T47D (cell line): ENCODE measurements around the gene RPL35.

Experiments
- DNase-seq, 2 experiments: peaks; one replicate each; pipeline versions ENCODE4 v3.0.0 to v3.0.0-alpha.2; 2011 to 2012; ENCODE audit warnings: low read depth in 1 of 2, low spot score in 1 of 2
- JUND ChIP-seq: IDR thresholded peaks from 2 replicates; pipeline ENCODE4 v1.6.1; 2012; ENCODE audit warnings: low read depth
- in situ Hi-C: cut with HindIII; loops from 2 replicates; pipeline ENCODE4 v1.10.0; 2016; ENCODE audit warnings: low sequenced_read_pairs, low pct_unique_long_range_greater_than_20kb

The RPL35 gene

DNA sequence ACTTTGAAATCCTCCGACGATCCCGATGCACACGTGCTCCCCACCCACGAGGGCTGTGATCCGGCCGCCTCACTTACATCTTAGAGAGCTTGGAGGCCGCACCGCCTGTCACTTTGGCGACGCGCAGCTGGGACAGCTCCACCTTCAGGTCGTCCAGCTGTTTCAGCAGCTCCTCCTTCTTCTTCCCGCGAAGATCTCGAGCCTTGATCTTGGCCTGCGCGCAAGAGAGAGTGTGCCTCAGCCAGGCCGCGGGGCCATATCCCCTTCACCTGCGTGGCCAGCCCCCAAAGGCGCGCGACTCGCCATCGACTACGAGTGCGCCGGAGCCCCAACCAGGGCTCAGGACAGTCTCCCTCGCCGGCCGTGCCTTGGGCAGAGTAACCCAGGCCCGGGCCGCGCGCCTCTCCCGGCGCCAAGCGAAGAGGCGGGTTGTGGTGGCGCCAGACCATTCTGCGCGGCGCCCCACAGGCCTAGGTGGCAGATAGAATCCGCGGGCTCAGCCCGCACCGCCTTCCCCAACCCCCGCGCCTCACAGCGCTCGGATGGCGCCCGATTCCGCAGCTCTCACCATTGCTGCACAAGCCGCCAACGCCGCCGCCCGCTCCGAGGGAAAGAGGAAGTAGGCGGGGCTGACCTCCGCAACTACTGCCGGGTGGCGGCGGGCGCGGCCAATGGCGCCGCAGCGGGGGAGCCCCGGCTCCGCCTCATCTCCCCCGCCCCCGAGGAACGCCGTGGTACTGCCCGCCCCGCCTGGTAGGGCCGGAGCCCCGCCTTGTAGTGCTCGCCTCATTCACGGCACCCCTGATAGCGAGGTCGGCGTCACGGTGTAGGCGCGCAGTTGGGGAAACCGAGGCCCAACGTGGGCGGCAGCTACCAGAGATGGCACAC, at the start of gene RPL35, which contains the start of gene ARPC5L:
RPL35 (minus strand) TSS at position 616 of the 888 bp plus-strand sequence; CDS start at position 571, 45 bp downstream.
ARPC5L (plus strand) TSS at position 789 of the 888 bp plus-strand sequence. CDS start 7,161 bp downstream, outside the sequence.
- no peak for TF ChIP-seq JUND
- in situ Hi-C loops, result no loop called here
- peak; percentile 97 for DNase-seq

DNA sequence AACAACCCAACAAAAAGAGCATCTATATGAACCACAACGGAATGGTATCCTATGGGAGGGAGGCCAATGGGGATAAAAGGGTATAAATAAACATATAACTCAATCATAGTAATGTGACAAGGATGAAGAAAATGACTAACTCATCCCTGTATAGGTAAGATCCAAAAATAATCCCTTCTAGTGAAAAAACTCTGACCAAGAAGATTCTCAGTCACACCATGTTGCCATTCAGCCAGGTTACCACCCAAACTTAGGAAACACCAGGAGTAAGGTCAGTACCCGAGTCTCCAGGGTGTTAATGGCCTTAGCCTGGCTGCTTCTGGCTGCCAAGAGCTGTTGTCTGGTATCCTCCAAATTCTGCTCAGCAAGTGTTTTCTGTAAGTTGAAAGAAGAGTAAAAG, 46.3 kb upstream of the RPL35 start:
- in situ Hi-C loops, result no loop called here
- no peak for DNase-seq

DNA sequence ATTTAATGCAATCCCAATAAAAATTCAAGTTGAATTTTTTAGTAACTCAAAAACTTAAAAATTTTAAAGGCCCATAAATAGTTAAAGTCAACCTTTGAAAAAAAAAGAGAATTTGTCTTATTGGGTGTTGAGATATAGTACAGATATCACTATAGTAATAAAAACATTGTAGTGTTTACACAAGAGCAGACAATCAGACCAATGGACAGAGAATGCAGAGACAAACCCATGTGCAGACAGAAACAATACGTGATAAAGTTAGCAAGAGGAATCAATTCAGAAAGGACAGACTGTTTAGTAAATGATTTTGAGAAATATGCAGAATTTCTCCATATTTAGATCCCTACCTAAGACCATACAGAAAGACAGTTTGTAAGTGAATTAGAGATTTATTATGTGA, 45.2 kb upstream of the RPL35 start:
- DNase-seq, result no peak
- TF ChIP-seq JUND, result no peak
- in situ Hi-C loops, result no loop called here

More for the DNA sequence above, 46.3 kb upstream of the RPL35 start:
- no peak for TF ChIP-seq JUND

DNA sequence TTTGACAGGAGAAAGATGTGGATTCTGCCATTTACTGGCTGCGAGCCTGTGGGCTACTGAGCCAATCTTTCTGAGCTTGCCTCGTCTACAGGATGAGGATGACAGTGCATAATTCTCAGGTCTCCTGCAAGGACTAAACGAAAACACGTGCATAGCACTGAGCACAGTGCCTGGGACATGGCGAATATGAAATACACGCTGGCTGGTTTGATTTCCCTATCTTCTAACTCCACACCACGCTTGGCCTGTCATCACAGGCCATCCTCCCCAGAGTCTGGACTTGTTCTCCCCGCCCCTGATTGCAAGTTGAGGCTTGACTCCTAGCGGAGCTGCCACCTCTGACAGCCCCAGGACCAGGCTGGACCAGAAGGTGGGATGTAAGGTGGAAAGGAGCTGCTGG, 38.1 kb upstream of the RPL35 start:
- DNase-seq, result no peak
- no peak for TF ChIP-seq JUND
- in situ Hi-C loops, result no loop called here

DNA sequence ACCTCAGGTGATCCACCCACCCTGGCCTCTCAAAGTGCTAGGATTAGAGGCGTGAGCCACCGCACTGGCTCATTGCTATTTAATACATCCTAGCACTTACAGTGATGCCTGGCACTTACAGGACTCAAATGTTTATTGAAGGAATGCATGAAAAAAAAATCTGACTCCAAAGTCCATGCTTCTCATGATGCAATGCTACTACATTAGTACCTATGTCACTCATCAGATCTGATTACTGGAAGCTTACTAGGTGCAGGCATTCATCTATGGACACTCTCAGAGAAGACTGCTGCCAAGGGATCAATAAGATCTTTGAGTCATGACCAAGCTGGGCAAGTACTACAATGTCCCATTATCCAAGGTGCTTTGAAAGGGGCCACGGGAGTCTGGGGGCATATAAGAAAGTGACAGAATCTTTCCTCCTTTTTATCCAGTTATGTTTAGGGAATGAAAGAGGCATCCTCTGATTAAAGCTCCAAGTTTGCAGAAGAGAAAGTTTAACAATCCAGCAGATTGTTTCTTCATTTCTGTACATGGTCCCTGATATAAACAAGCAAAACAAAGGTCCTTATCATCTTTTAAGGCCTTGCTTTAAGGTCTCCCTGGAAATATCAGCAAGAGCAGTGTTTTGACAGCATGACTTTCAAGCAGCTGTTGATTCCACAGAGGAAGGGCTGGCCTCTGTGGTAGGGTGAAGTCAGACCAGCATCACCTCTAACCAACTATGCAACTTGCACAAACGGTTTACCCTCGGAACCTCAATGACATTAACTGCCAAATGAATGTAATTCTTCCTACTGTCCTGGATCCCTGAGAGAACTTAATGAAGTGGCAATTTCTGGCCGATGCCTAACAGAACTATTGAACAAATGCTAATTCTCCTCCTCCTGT, 36.1 kb upstream of the RPL35 start:
- no peak for TF ChIP-seq JUND
- in situ Hi-C loops, result no loop called here
- DNase-seq, result no peak

DNA sequence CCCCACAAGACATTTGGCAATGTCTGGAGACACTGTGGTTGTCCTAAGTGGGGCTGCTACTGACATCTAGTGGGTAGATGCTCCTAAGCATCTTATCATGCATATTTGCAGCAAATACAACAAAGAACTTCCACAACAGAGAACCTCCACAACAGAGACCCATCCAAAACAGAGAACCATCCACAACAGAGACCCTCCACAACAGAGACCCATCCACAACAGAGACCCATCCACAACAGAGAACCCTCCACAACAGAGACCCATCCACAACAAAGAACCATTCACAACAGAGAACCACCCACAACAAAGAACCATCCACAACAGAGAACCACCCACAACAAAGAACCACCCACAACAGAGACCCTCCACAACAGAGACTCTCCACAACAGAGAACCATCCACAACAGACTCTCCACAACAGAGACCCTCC, 33.0 kb upstream of the RPL35 start:
- in situ Hi-C loops, result no loop called here
- no peak for TF ChIP-seq JUND
- peak; percentile 20 to 63 for DNase-seq

DNA sequence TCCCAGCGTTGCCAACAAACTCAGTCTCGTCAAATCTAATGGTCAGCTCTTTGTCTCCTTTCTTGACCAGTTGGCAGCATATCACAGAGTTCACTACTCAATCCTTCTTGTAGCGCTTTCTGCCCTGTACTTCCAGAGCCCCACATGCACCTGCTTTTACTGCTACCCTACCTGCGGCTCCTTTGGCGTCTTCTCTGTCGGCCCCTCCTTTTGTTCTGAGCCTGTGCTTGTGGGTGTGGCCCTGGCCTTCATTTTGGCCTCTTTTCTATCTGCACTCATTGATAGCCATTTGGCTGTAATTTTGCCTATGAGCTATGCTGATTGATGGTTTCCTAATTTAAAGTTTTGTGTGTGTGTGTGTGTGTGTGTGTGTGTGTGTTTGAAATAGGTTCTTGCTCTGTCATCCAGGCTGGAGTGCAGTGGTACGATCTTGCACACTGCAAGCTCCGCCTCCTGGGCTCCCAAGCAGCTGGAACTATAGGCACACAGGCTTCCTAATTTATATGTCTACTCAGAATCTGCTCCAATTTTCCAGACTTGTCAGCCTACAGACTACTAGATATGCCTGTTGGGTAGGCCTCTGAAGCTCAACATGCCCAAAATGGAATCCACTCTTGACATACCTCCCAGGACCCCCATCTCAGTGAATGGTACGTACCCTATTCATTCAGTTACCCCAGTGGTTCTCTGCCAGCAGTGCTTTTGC, 32.4 kb upstream of the RPL35 start:
- DNase-seq, result no peak
- no peak for TF ChIP-seq JUND
- in situ Hi-C loops, result no loop called here

DNA sequence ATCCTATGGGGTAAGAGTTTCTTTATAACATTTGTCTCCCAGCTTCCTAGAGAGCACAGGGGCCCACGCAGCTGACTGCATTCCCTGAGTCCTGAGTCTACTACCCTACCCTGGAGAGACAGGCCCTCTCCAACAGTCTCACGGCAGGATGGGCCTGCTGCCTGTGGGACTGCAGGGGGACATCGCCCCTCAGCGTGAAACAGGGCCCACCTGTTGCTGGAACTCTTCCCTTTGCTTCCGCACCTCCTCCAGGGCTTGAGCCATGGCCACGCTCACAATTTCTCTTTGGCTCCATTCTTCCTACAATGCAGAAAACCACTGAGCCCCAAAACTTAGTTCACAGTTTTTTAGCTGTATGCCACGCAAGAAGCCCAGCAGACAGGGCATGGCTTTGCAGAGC, 28.4 kb upstream of the RPL35 start:
- in situ Hi-C loops, result no loop called here

DNA sequence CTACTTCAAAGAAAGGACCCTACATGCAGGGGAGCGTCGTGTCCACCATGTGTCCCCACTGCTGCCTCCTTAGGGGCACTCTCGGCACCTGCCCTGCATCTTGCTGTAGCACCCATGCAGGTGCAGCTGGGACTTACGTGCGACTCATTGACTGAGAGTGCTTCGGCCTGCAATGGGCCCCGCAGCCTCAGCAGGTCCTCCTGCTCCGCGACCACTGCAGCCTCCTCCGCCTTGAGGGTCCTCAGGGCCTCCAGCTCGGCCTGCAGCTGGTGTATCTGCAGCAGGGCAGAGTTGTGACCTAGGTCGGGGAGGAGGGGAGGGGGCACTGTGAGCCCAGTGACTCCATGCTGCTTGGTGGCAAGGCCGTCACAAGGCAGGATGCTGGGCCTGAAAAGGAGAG, 27.2 kb upstream of the RPL35 start:
- no peak for DNase-seq
- in situ Hi-C loops, result no loop called here
- TF ChIP-seq JUND, result no peak

More for the DNA sequence above, 28.4 kb upstream of the RPL35 start:
- no peak for DNase-seq
- TF ChIP-seq JUND, result no peak

DNA sequence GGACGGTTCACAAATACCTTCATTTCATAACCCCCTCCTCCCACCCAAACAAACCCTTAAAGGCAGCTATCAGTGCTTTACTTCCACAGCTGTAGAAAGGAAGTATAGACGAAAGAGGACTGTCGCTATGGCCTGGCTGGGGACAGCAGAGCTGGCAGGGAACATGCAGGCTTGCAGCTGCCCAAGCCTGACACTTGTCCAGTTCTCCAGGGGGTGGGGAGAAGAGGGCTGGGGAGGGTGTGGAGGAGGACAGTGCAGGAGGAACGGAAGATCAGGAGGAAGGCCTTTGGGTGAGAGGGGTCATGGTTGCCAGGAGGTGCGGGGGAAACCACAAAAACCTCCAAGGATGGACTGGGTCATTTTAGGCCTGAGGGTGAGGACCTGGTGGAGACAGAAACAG, 26.1 kb upstream of the RPL35 start:
- no peak for DNase-seq
- in situ Hi-C loops, result no loop called here
- TF ChIP-seq JUND, result no peak

DNA sequence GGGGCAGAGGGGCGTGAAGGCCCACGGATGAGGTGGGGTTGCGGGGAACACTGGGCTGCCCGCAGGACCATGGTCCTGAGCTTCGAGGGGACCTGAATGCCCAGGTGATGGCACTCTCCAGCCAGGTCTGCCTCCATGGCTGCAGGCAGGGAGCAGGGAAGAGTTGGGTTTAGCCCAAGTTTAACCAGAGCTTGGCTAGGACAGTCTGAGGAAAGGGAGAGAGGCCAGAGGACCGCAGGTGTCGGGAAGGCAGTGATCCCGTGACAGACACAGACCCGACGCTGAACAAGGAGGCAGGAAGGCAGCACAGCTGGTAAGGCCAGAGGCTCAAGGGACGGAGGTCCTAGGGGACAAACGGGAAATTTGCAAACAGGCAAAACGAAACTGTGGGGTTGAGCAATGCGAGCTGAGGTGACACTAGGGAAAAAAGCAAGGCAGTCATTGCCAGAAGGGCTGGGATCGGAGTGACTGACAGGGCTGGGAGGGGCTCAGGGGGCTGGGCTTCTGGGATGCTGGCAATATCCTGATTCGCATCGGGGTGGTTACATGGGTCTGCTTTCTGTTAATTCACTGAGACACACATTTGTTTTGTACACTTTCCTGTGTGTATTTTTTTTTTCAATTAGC, 25.2 kb upstream of the RPL35 start:
- in situ Hi-C loops, result no loop called here
- DNase-seq, result no peak
- no peak for TF ChIP-seq JUND

DNA sequence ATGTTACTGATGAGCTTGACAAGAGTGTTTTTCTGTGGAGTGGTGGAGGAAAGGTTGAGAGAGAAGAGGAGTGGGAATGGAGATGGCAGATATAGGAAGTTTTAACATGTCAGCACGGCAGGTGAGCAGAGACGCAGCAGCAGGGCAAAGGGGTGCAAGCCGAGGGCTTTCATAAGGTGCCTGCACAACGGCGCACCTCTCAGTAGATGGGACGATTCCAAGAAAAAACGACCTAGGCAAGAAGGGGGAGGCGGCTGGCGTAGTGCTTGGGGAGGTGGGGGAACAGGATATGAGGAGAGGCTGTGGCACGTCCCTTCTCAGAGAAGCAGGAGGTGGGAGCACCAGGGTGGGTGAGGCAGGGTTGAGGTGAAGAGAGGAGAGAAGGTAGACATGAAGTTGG, 24.7 kb upstream of the RPL35 start:
- no peak for TF ChIP-seq JUND
- no peak for DNase-seq
- in situ Hi-C loops, result no loop called here
